Uterus (tissue), 2 donors: ENCODE data around the gene QSOX2.

ENCODE experiments used
- CTCF ChIP-seq, 4 experiments: fragments of 200-600 bp in 2 of 4; fragments of 450-650 bp in 2 of 4; sonication (generic) in 2 of 4; IDR thresholded peaks; one replicate each; pipeline ENCODE4 v1.5.1; 2016 to 2019; ENCODE audit warnings: antibody characterized with exemption in 4 of 4, mild to moderate bottlenecking in 2 of 4, moderate library complexity in 1 of 4
- POLR2A ChIP-seq, 2 donors: fragments of 450-650 bp; IDR thresholded peaks; one replicate each; pipeline ENCODE4 v1.6.1; 2016; ENCODE audit warnings: antibody characterized with exemption in 2 of 2, mild to moderate bottlenecking in 1 of 2, moderate library complexity in 1 of 2

- TF ChIP-seq CTCF (IDR thresholded peaks at IDR 0.05) (no peak), POLR2A (IDR thresholded peaks at IDR 0.05) (no peak)
Observed at GRCh38 chr9:136210276-136210675, 35.3 kb downstream of the QSOX2 start.
